ENCODE results near the gene PHACTR1. TPM values are rescaled to one million over a fixed set of nuclear protein-coding genes. Genes with fewer than 3 reads are reported as not detected.
"Not testable (repeated sequence)": the region's sequence is repeated elsewhere in the genome, so short reads cannot be mapped to it uniquely, and the experiment has no call there.

The PHACTR1 gene
- total RNA-seq, 1 donor, result 0.43 TPM

GRCh38 chr6:13318821-13319220 lies 602.3 kb downstream of the PHACTR1 start:
- DNase-seq (ENCODE audit: low read depth), result no peak
- TF ChIP-seq CTCF (IDR thresholded peaks at IDR 0.05; ENCODE audit: insufficient read depth, low read depth, low read length), result no peak
- H3K4me3 ChIP-seq (ENCODE audit: low read depth, low read length), result no peak overlapping the region

- TF ChIP-seq CTCF (IDR thresholded peaks at IDR 0.05; ENCODE audit: insufficient read depth, low read depth, low read length), result no peak
- no peak for DNase-seq (ENCODE audit: low read depth)
- no peak overlapping the region for H3K4me3 ChIP-seq (ENCODE audit: low read depth, low read length)
Observed at GRCh38 chr6:13319891-13320564, 603.5 kb downstream of the PHACTR1 start.

GRCh38 chr6:13326031-13326586 lies 609.5 kb downstream of the PHACTR1 start:
- H3K4me3 ChIP-seq (ENCODE audit: low read depth, low read length); DNase-seq (ENCODE audit: low read depth): not testable (repeated sequence)

GRCh38 chr6:13327691-13328075 lies 611.1 kb downstream of the PHACTR1 start:
- no peak for DNase-seq (ENCODE audit: low read depth)
- H3K4me3 ChIP-seq (ENCODE audit: low read depth, low read length), result peak overlapping the region; percentile 90
- no peak for TF ChIP-seq CTCF (IDR thresholded peaks at IDR 0.05; ENCODE audit: insufficient read depth, low read depth, low read length)

- no peak for TF ChIP-seq CTCF (IDR thresholded peaks at IDR 0.05; ENCODE audit: insufficient read depth, low read depth, low read length)
- H3K4me3 ChIP-seq (ENCODE audit: low read depth, low read length), result peak within 1 kb of the TSS; percentile 90
- DNase-seq (ENCODE audit: low read depth), result peak; percentile 95
Observed at GRCh38 chr6:13328076-13328874, 611.7 kb downstream of the PHACTR1 start, which contains the start of gene TBC1D7. TBC1D7 (minus strand) TSS chr6:13328537; CDS start chr6:13326898, 1,639 bp downstream.

GRCh38 chr6:13328875-13329183 lies 612.3 kb downstream of the PHACTR1 start:
- DNase-seq (ENCODE audit: low read depth), result no peak
- H3K4me3 ChIP-seq (ENCODE audit: low read depth, low read length), result peak overlapping the region; percentile 90
- no peak for TF ChIP-seq CTCF (IDR thresholded peaks at IDR 0.05; ENCODE audit: insufficient read depth, low read depth, low read length)
